Measurements from ENCODE around the gene COX5B. TPM values are rescaled to one million over a fixed set of nuclear protein-coding genes. Genes with fewer than 3 reads are reported as not detected.

Gene COX5B
- total RNA-seq, 2 donors from 2014 or later: 1,312 to 1,415 TPM

GRCh38 chr2:97660044-97660774 lies 14.3 kb downstream of the COX5B start:
- Histone ChIP-seq H3K36me3 (peaks cover 44% of the 10 kb centered on the region), H3K4me3 (no peak overlapping the region), H3K4me1 (peaks cover 0 to 43% of the 10 kb centered on the region in 2 donors), H3K27ac (no peak overlapping the region), H3K27me3 (no peaks in the 10 kb centered on the region), H3K9me3 (no peaks in the 10 kb centered on the region)
- DNase-seq (ENCODE audit: low spot score): no peak
- TF ChIP-seq CTCF (IDR thresholded peaks at IDR 0.05): no peak

- Histone ChIP-seq H3K27ac (no peak overlapping the region), H3K27me3 (no peaks in the 10 kb centered on the region), H3K4me3 (no peak overlapping the region), H3K36me3 (peaks cover 40% of the 10 kb centered on the region), H3K4me1 (peaks cover 0 to 43% of the 10 kb centered on the region in 2 donors), H3K9me3 (no peaks in the 10 kb centered on the region)
- no peak for TF ChIP-seq CTCF (IDR thresholded peaks at IDR 0.05)
- no peak for DNase-seq (ENCODE audit: low spot score)
Observed at GRCh38 chr2:97660775-97661389, 15.0 kb downstream of the COX5B start.

- H3K36me3 ChIP-seq: peaks cover 29% of the 10 kb centered on the region
- no peak for DNase-seq (ENCODE audit: low spot score)
- no peaks in the 10 kb centered on the region for H3K27me3 ChIP-seq
- H3K4me3 ChIP-seq: peak overlapping the region in 1 of 2 donors; percentile 72
- no peak for TF ChIP-seq CTCF (IDR thresholded peaks at IDR 0.05)
- H3K4me1 ChIP-seq: peaks cover 0 to 43% of the 10 kb centered on the region in 2 donors
- H3K9me3 ChIP-seq: no peaks in the 10 kb centered on the region
- H3K27ac ChIP-seq: peak overlapping the region in 1 of 2 donors; percentile 99
Observed at GRCh38 chr2:97661927-97662326, 16.1 kb downstream of the COX5B start.

DNA sequence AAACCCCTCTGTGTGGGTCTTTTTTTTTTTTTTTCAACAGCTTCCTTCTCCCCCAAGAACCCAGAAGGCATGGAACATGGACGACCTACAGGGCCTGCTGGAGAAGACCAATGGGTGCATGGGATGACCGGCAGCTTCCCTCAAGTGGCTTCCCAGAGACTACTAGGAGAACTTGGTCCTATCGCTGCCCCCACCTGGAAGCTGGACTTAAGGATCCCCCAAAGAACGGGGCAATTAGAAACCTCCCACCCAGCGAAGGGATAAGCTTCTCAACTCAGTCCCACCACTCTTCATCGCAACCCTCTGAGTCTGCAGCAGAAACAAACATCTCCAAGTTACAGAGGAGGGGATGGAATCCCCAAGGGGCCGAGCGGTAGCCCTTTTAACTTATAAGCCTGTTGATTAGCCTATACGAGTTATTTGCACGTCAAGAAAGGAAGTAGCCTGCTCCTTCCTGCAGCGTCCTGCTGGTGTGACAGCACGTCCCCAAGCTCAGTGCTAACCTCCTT lies 16.6 kb downstream of the COX5B start:
- no peak for TF ChIP-seq CTCF (IDR thresholded peaks at IDR 0.05)
- no peak for DNase-seq (ENCODE audit: low spot score)
- H3K36me3 ChIP-seq: peaks cover 24% of the 10 kb centered on the region
- H3K9me3 ChIP-seq: no peaks in the 10 kb centered on the region
- H3K27ac ChIP-seq: peak overlapping the region; percentile 96 to 99
- peak overlapping the region; percentile 59 to 72 for H3K4me3 ChIP-seq
- no peaks in the 10 kb centered on the region for H3K27me3 ChIP-seq
- peaks cover 0 to 43% of the 10 kb centered on the region in 2 donors for H3K4me1 ChIP-seq

DNA sequence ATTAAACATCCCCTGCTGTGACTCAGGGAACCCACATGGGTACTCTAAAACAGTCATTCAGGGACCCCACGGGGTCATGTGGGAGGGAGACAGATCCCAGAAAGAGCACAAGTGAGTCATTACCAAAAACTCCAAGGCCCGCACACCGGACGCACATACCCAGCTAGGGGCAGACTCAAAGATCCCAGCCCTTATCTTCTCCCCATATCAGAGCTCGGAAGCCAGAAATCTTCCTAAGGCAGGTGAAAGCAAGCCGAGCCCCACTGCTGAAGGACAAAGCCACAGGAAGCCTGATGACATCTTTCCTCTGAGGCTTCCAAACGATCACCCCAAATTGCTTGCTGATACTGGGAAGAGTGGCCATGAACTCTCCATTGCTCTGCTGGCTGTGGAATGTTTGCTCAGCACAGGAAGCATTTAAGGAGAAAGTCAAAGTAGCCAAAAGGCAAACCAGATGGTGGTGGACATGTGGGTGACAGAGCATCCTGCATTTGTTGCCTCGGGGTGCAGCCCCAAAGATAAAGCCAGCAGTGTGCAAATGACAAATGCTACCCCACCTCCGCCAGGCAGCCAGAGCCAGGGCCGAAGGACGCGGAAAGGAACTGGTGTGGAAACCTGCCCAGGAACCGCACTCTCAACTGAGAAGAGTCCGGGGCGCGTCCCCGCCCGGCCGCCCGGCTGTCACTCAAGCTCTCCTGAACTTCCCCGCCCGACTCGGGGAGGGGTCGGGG lies 17.2 kb downstream of the COX5B start:
- Histone ChIP-seq H3K9me3 (no peaks in the 10 kb centered on the region), H3K27ac (peak overlapping the region; percentile 96 to 99), H3K36me3 (peaks cover 18% of the 10 kb centered on the region), H3K4me1 (peaks cover 0 to 43% of the 10 kb centered on the region in 2 donors), H3K4me3 (peak overlapping the region; percentile 59 to 72), H3K27me3 (no peaks in the 10 kb centered on the region)
- TF ChIP-seq CTCF (IDR thresholded peaks at IDR 0.05): no peak
- peak; percentile 80 for DNase-seq (ENCODE audit: low spot score)

Data from right atrium auricular region (tissue), 2 donors.